ENCODE results near the gene PARVG.

DNA sequence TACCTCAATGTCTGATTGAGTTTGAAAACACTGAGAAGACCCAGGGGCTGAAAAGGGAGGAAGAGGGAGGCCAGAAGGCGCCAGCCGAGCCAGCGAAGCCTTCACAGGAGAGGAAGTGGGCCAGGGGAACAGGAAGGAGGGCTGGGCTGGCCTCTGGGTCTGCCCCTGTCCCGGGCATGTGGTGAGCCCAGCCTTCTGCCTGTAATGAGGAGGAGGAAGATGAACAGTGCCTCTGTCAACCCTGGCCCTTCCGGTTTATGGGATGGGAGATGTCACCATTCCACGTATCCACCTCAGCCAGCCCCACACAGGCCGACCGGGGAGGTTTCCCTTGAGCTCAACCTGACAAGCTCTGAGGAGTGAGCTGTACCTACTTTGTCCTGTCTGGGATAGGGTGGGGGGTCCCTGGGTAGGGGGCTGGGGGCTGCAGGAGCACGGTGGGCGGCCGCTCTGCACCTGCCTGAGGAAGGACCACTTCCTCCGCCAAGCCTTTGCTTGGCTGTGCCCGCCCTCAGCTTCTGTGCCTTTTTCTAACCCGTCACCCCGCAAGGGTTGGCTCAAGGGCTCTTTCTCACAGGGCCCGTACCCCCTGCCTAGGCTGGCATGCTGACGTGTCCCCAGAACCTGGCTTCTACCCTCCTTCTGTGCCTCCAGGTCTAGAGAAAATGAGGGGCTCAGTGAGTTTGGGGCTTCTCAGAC, 2.0 kb downstream of the PARVG start:
- TF ChIP-seq GATA1 (IDR thresholded peaks at IDR 0.05; ENCODE audit: low read depth, low read length) (no peak), POLR2A (IDR thresholded peaks at IDR 0.05; ENCODE audit: low read length) (no peak)

Data from erythroblast (primary cell).